Measurements from ENCODE around the gene LDLR. TPM values are rescaled to one million over a fixed set of nuclear protein-coding genes. Genes with fewer than 3 reads are reported as not detected.
"Not testable (repeated sequence)": the region's sequence is repeated elsewhere in the genome, so short reads cannot be mapped to it uniquely, and the experiment has no call there.

The LDLR gene
- polyA plus RNA-seq, 4 donors = 21.9 to 29.5 (median 24.7) TPM

GRCh38 chr19:11102944-11103343 lies 13.7 kb downstream of the LDLR start:
- no peak for DNase-seq (ENCODE audit: low read depth in 4 of 4, low spot score in 2 of 4)

DNA sequence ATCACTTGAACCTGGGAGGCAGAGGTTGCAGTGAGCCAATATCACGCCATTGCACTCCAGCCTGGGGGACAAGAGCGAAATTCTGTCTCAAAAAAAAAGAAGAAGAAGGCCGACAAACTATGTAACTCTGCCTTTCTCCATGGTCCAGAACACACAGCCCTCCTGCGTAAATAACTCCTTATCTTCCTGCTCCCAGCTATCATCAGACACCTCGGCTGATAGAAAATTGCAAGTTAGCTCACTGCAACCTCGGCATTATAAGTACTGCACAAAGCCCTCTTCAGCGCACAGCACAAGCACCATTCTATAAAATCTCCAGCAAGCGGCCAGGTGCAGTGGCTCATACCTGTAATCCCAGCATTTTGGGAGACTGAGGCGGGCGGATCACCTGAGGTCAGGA lies 14.4 kb downstream of the LDLR start:
- not testable (repeated sequence) for DNase-seq (ENCODE audit: low read depth in 4 of 4, low spot score in 2 of 4)

DNA sequence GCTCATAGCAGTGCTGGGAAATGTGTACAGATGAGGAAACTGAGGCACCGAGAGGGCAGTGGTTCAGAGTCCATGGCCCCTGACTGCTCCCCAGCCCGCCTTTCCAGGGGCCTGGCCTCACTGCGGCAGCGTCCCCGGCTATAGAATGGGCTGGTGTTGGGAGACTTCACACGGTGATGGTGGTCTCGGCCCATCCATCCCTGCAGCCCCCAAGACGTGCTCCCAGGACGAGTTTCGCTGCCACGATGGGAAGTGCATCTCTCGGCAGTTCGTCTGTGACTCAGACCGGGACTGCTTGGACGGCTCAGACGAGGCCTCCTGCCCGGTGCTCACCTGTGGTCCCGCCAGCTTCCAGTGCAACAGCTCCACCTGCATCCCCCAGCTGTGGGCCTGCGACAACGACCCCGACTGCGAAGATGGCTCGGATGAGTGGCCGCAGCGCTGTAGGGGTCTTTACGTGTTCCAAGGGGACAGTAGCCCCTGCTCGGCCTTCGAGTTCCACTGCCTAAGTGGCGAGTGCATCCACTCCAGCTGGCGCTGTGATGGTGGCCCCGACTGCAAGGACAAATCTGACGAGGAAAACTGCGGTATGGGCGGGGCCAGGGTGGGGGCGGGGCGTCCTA lies 15.9 kb downstream of the LDLR start:
- DNase-seq (ENCODE audit: low read depth in 4 of 4, low spot score in 2 of 4) = no peak

- no peak for DNase-seq (ENCODE audit: low read depth in 4 of 4, low spot score in 2 of 4)
Observed at GRCh38 chr19:11106477-11106876, 17.2 kb downstream of the LDLR start.

DNA sequence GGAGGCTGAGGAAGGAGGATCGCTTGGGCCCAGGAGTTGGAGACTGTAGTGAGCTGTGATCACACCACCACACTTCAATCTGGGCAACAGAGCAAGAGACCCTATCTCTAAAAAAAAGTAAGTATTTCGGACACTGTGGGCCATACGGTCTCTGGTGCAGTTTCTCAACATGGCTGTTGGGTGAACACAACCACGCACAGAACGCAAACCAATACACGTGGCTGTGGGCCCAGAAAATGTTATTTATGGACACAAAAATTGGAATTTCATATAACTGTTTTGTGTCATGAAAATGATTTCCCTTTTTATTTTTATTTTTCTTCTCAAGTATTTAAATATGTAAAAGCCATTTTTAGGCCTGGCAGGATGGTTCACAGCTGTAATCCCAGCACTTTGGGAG lies 19.5 kb downstream of the LDLR start:
- DNase-seq (ENCODE audit: low read depth in 4 of 4, low spot score in 2 of 4) = no peak

DNA sequence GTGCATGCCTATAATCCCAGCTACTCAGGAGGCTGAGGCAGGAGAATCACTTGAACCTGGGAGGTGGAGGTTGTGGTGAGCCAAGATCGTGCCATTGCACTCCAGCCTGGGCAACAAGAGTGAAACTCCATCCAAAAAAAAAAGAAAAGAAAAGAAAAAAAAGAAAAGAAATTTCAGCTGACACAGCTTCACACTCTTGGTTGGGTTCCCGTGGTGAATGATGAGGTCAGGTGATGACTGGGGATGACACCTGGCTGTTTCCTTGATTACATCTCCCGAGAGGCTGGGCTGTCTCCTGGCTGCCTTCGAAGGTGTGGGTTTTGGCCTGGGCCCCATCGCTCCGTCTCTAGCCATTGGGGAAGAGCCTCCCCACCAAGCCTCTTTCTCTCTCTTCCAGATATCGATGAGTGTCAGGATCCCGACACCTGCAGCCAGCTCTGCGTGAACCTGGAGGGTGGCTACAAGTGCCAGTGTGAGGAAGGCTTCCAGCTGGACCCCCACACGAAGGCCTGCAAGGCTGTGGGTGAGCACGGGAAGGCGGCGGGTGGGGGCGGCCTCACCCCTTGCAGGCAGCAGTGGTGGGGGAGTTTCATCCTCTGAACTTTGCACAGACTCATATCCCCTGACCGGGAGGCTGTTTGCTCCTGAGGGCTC lies 22.0 kb downstream of the LDLR start:
- DNase-seq (ENCODE audit: low read depth in 4 of 4, low spot score in 2 of 4) = no peak

- no peak for DNase-seq (ENCODE audit: low read depth in 4 of 4, low spot score in 2 of 4)
Observed at GRCh38 chr19:11111771-11112144, 22.5 kb downstream of the LDLR start.

GRCh38 chr19:11113140-11113708 lies 24.0 kb downstream of the LDLR start:
- DNase-seq (ENCODE audit: low read depth in 4 of 4, low spot score in 2 of 4) = no peak

GRCh38 chr19:11115042-11115441 lies 25.8 kb downstream of the LDLR start:
- no peak for DNase-seq (ENCODE audit: low read depth in 4 of 4, low spot score in 2 of 4)

- no peak for DNase-seq (ENCODE audit: low read depth in 4 of 4, low spot score in 2 of 4)
Observed at GRCh38 chr19:11115895-11116446, 26.7 kb downstream of the LDLR start.

- DNase-seq (ENCODE audit: low read depth in 4 of 4, low spot score in 2 of 4) = no peak
Observed at GRCh38 chr19:11116507-11116906, 27.2 kb downstream of the LDLR start.

DNA sequence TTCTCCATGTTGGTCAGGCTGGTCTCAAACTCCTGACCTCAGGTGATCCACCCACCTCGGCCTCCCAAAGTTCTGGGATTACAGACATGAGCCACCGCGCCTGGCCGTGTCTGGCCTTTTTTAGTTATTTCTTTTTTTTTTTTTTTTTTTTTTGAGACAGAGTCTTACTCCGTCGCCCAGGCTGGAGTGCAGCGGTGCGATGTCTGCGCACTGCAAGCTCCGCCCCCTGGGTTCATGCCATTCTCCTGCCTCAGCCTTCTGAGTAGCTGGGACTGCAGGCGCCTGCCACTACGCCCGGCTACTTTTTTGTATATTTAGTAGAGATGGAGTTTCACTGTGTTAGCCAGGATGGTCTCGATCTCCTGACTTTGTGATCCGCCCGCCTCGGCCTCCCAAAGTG lies 32.7 kb downstream of the LDLR start:
- DNase-seq (ENCODE audit: low read depth in 4 of 4, low spot score in 2 of 4) = not testable (repeated sequence)

DNA sequence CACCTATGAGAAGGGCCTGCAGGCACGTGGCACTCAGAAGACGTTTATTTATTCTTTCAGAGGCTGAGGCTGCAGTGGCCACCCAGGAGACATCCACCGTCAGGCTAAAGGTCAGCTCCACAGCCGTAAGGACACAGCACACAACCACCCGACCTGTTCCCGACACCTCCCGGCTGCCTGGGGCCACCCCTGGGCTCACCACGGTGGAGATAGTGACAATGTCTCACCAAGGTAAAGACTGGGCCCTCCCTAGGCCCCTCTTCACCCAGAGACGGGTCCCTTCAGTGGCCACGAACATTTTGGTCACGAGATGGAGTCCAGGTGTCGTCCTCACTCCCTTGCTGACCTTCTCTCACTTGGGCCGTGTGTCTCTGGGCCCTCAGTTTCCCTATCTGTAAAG lies 33.9 kb downstream of the LDLR start:
- no peak for DNase-seq (ENCODE audit: low read depth in 4 of 4, low spot score in 2 of 4)

DNA sequence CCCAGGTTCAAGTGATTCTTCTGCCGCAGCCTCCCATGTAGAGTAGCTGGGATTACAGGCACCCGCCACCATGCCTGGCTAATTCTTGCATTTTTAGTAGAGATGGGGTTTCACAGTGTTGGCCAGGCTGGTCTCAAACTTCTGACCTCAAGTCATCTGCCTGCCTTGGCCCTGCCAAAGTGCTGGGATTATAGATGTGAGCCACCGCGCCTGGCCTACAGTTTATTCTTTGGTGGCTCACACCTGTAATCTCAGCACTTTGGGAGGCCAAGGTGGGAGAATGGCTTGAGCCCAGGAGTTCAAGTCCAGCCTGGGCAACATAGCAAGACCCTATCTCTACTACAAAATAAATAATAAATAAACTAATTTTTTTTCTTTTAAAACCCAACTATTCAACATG lies 34.9 kb downstream of the LDLR start:
- DNase-seq (ENCODE audit: low read depth in 4 of 4, low spot score in 2 of 4) = not testable (repeated sequence)

DNA sequence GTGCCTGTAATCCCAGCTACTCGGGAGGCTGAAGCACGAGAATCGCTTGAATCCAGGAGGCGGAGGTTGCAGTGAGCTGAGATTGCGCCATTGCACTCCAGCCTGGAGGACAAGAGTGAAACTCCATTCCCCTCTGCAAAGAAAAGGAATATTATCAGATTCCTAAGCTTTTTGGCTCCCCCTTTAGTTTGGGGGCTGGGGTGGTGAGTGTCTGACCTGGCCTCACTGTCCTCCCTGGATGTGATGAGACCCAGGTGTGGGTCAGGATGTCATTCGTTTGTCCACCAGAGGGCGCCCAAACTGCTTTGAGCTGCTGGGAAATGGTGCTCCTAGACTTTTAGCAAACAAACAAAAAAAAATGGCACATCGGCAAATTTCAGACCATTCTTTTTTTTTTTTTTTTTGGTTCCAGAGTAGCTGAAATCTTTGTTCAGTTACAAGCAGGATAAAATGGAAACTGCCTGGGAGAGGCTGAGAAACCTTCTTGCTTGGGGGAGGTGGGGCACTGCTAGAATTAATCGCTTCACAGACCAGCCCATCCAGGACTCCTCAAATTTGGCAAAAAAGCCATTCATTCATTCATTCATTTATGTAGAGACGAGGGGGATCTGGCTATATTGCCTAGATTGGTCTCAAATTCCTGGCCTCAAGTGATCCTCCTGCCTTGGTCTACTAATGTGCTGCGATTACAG lies 36.9 kb downstream of the LDLR start:
- DNase-seq (ENCODE audit: low read depth in 4 of 4, low spot score in 2 of 4) = peak in 1 of 4 donors; percentile 76

GRCh38 chr19:11127905-11128304 lies 38.6 kb downstream of the LDLR start:
- DNase-seq (ENCODE audit: low read depth in 4 of 4, low spot score in 2 of 4) = no peak

- no peak for DNase-seq (ENCODE audit: low read depth in 4 of 4, low spot score in 2 of 4)
Observed at GRCh38 chr19:11130824-11131455, 41.7 kb downstream of the LDLR start.

DNA sequence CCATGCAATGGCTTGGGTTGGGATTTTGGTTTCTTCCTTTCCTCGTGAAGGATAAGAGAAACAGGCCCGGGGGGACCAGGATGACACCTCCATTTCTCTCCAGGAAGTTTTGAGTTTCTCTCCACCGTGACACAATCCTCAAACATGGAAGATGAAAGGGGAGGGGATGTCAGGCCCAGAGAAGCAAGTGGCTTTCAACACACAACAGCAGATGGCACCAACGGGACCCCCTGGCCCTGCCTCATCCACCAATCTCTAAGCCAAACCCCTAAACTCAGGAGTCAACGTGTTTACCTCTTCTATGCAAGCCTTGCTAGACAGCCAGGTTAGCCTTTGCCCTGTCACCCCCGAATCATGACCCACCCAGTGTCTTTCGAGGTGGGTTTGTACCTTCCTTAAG lies 42.2 kb downstream of the LDLR start:
- no peak for DNase-seq (ENCODE audit: low read depth in 4 of 4, low spot score in 2 of 4)

- no peak for DNase-seq (ENCODE audit: low read depth in 4 of 4, low spot score in 2 of 4)
Observed at GRCh38 chr19:11136400-11137101, 47.3 kb downstream of the LDLR start.
